Measurements from ENCODE around the gene CROCC.
"Not testable (repeated sequence)": the region's sequence is repeated elsewhere in the genome, so short reads cannot be mapped to it uniquely, and the experiment has no call there.

The CROCC gene

GRCh38 chr1:16931206-16931934 is 9.6 kb downstream of the CROCC start:
- not testable (repeated sequence) for DNase-seq

GRCh38 chr1:16933945-16934344 is 12.2 kb downstream of the CROCC start:
- DNase-seq = peak in 7 of 56 donors; percentile 10 to 59 (median 22)

DNA sequence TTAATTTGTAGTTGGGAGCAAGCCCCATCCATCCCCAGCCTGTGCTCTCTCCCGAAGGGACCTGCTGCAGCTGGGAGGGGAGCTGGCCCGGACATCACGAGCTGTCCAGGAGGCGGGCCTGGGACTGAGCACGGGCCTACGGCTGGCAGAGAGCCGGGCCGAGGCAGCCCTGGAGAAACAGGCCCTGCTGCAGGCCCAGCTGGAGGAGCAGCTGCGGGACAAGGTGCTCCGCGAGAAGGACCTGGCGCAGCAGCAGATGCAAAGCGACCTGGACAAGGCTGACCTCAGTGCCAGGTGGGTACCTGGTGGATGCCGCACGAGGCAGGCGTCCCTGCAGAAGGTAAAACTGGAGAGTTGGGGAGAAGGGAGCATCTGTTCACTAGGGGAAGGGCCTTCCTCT is 14.8 kb downstream of the CROCC start:
- not testable (repeated sequence) for DNase-seq

GRCh38 chr1:16938351-16939321 is 16.9 kb downstream of the CROCC start:
- no peak for DNase-seq

GRCh38 chr1:16939386-16940180 is 17.9 kb downstream of the CROCC start:
- DNase-seq = not testable (repeated sequence)

DNA sequence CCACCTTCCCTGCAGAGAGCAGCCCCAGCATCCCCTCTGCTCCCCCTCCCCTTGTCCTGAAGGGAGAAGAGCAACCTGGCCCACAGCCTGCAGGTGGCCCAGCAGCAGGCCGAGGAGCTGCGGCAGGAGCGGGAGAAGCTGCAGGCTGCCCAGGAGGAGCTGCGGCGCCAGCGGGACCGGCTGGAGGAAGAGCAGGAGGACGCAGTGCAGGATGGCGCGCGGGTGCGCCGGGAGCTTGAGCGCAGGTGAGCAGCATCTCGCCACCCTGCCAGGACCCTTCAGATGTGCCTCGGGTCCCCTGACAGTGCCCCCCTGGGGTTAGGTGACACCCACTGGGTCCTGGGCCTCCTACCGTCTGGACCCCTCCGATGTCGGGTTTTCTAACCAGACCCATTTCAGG is 22.3 kb downstream of the CROCC start:
- no peak for DNase-seq

- DNase-seq = not testable (repeated sequence)
Measured at GRCh38 chr1:16945512-16945911, 23.8 kb downstream of the CROCC start.

DNA sequence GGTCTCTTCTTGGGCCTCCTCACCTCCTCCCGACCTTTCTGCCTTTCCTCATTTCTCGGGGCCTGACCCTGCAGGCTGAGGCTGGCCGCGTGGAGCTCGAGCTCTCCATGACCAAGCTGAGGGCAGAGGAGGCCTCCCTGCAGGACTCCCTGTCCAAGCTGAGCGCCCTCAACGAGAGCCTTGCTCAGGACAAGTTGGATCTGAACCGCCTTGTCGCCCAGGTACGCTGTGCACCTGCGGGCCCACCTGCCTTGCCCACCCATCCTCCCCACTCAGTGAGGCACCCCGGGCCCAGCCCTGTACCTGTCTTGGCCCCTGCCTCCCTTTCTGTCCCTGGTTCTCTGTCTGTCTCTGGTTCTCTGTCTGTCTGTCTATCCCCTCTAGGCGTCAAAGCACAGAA is 24.5 kb downstream of the CROCC start:
- DNase-seq = not testable (repeated sequence)

DNA sequence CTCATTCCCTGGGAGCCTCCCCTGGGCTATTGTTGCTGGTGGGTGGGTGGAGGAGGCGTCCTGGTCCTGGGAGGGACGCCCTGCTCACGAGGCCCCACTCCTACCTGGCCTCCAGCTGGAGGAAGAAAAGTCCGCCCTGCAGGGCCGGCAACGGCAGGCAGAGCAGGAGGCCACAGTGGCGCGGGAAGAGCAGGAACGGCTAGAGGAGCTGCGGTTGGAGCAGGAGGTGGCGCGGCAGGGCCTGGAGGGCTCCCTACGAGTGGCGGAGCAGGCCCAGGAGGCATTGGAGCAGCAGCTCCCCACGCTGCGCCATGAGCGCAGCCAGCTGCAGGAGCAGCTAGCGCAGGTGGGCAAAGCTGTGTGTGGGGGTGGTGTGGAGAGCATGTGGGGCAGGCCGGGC is 24.9 kb downstream of the CROCC start:
- no peak for DNase-seq

GRCh38 chr1:16948282-16948891 is 26.7 kb downstream of the CROCC start:
- DNase-seq = not testable (repeated sequence)

DNA sequence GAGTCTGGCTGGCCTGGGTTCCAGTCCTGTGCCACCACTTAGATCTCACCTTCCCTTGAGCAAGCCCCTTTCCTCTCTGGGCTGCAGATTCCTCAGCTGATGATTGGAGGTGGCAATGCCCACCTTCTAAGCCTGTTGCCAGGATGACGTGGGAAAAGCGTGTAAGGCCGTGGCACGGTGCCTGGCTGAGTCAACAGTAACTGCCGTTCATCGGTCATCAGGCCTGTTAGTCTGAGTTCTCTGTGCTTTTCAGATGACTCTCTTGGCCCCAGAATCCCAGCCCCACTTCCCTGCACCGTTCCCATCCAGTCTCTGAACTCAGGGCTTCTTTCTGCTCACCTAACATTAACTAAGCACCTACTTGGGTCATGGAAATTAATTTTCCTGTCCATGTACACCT is 27.3 kb downstream of the CROCC start:
- not testable (repeated sequence) for DNase-seq

- DNase-seq = not testable (repeated sequence)
Measured at GRCh38 chr1:16952376-16952775, 30.6 kb downstream of the CROCC start.

- DNase-seq = no peak
Measured at GRCh38 chr1:16954579-16954978, 32.8 kb downstream of the CROCC start.

- DNase-seq = no peak
Measured at GRCh38 chr1:16955186-16955585, 33.5 kb downstream of the CROCC start.

GRCh38 chr1:16956775-16957174 is 35.0 kb downstream of the CROCC start:
- DNase-seq = no peak

DNA sequence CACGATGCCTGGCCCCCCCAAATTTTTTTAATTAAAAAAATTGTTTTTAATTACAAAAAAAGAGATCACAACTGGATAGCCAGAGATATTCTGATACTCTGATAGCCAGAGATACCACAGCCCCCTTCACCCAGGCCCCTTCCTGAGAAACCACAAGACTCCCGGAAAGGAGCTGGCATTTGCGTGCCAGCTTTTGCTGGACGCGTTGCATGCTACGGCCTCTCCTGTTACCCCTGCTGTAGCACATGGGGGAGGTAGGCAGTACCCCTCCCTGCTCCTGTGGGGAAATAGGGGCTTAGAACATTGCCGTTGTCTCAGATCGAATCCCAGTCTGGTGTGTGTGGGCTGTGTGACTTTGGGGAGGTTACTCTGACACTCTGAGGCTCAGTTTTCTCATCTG is 36.0 kb downstream of the CROCC start:
- DNase-seq = no peak

GRCh38 chr1:16958475-16958874 is 36.7 kb downstream of the CROCC start:
- no peak for DNase-seq

DNA sequence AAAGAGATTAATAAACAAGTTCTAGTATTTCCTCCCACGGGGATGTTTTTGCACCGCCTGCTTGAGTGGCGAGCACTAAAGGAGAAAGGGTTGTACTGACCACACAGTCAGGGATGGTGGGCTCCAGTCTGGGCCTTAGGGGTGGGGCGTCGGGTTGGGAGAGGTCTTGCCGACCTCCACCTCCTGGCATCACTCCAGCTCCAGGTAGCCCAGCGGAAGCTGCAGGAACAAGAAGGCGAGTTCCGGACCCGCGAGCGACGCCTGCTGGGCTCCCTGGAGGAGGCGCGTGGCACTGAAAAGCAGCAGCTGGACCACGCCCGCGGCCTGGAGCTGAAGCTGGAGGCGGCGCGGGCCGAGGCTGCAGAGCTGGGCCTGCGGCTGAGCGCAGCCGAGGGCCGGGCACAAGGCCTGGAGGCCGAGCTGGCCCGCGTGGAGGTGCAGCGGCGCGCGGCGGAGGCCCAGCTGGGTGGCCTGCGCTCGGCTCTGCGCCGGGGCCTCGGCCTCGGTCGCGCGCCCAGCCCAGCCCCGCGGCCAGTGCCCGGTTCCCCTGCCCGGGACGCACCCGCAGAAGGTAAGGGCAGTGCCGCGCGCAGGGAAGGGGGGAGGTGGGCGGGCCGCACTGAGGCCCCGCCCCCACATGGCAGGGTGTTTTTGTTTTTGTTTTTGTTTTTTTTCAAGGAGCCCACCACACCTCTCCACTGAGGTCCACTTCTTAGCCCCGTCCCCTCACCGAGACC is 39.0 kb downstream of the CROCC start:
- DNase-seq = peak in 32 of 56 donors; percentile 5 to 70 (median 28)

DNA sequence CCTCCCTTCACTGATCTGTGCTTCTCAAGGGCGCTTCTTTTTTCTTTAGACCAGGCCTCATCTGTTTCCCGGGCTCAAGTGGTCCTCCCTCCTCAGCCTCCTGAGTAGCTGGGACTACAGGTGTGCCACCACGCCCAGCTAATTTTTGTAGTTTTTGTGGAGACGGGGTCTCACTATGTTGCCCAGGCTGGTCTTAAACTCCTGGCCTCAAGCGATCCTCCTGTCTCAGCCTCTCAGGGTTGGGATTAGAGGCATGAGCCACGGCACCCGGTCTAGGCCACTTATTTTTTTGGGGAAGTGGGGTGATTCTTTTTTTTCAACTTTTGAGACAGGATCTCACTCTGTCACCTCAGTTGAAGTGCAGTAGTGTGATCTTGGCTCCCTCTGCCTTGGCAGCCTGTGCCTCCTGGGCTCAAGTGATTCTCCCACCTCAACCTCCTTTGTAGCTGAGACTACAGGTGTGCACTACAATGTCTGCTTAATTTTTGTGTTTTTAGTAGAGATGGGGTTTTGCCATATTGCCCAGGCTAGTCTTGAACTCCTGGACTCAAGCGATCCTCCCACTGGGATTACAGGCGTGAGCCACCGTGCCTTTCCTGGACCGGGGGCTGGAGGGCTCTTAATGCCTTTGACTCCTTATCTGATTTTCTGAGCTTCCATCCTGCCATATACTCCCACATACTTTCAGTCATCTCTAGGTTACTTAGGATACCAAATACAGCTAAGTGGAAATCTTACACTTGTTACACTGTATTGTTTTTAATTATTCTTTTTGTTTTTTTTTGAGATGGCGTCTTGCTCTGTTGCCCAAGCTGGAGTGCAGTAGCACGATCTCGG is 39.8 kb downstream of the CROCC start:
- DNase-seq = no peak

All from nucleus accumbens (tissue), 56 donors.